GM12873 (cell line): ENCODE measurements around the gene PDZD2.

ENCODE experiments used
- TF ChIP-seq, protein P1 (sequence below): IDR thresholded peaks from 2 replicates; pipeline ENCODE4 v1.5.1; 2012; ENCODE audit warnings: low read depth, mild to moderate bottlenecking, moderate library complexity, low read length, control low read depth; ENCODE audit not compliant: insufficient read depth; ENCODE audit errors: missing control alignments

Gene PDZD2

DNA sequence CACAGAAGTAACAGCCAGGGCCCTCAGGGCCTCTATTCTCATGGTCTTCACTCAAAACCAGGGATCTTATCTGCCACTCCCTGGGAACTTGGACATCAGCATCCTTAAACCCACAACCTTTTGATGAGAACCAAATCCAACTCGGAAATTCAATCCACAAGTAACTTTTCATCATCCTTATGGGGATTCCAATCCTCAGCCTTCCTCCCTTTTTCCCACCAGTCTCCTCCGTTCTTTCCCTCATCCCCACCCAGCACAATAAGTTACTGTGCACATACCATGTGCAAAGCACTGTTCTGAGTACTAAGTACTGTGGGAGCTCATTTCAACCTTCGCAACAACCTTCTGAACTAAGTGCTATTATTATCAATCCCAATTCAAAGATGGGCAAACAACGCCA, 518.1 kb downstream of the PDZD2 start:
- TF ChIP-seq, protein P1, sequence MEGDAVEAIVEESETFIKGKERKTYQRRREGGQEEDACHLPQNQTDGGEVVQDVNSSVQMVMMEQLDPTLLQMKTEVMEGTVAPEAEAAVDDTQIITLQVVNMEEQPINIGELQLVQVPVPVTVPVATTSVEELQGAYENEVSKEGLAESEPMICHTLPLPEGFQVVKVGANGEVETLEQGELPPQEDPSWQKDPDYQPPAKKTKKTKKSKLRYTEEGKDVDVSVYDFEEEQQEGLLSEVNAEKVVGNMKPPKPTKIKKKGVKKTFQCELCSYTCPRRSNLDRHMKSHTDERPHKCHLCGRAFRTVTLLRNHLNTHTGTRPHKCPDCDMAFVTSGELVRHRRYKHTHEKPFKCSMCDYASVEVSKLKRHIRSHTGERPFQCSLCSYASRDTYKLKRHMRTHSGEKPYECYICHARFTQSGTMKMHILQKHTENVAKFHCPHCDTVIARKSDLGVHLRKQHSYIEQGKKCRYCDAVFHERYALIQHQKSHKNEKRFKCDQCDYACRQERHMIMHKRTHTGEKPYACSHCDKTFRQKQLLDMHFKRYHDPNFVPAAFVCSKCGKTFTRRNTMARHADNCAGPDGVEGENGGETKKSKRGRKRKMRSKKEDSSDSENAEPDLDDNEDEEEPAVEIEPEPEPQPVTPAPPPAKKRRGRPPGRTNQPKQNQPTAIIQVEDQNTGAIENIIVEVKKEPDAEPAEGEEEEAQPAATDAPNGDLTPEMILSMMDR: no peak

GRCh38 chr5:32158679-32158975, 519.7 kb downstream of the PDZD2 start:
- TF ChIP-seq, protein P1: no peak

GRCh38 chr5:32159328-32160072, 520.6 kb downstream of the PDZD2 start:
- TF ChIP-seq, protein P1: no peak

GRCh38 chr5:32160228-32160627, 521.3 kb downstream of the PDZD2 start:
- TF ChIP-seq, protein P1: no peak
